ENCODE measurements around the gene MTFR2. TPM values are rescaled to one million over a fixed set of nuclear protein-coding genes. Genes with fewer than 3 reads are reported as not detected.

Gene MTFR2
- total RNA-seq, 4 donors from 2014 or later: 0.63 to 4.2 (median 2.5) TPM; not detected in 1

- TF ChIP-seq CTCF (IDR thresholded peaks at IDR 0.05): no peak
- DNase-seq (ENCODE audit: low spot score): no peak
- no peak for ATAC-seq (ENCODE audit: low FRiP score)
These were observed 34.8 kb upstream of the MTFR2 start for GRCh38 chr6:136284909-136285308.

DNA sequence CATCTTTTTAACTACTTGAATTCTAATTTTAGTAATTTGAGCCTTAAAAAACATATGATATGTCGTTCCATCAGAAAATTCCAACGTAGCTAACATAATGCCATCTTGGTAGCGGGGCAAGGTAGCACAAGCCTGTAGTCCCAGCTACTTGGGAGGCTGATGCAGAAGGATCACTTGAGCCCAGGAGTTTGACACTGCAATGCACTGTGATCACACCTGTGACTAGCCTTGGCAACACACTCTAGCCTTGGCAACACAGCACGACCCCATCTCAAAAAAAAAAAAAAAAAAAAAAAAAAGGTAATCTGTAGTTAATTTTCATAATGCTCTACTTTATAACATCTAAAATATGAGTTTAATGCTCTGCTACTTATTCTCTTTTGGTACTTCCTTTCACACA lies 32.8 kb upstream of the MTFR2 start:
- ATAC-seq (ENCODE audit: low FRiP score): no peak
- TF ChIP-seq CTCF (IDR thresholded peaks at IDR 0.05): no peak
- no peak for DNase-seq (ENCODE audit: low spot score)

DNA sequence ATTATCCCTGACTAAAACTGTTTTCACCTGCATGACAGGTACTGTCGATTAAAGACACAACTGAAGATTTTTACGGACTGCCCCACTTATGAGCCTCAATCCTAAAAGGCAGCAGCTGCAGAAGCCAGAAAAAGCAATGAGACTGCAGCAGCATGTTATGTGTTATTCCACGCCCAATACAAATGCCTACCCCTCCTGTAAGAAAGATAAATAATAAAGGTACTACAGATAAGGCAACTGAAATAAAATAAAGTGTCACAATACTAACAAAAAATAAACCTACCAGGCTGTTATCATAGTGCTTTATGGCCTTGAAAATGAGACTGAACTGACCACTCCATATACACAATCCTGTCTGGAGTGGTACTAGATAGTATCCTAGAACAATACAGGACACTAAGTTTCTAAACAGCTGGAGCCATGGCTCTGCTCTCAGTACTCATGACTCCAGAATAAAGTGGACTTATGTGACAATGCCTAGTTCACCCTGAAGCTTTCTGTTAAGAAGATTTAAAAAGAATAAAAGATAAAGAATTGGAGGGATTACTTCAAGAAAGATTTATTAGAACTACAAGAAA lies 30.0 kb upstream of the MTFR2 start:
- DNase-seq (ENCODE audit: low spot score): no peak
- TF ChIP-seq CTCF (IDR thresholded peaks at IDR 0.05): no peak
- no peak for ATAC-seq (ENCODE audit: low FRiP score)

DNA sequence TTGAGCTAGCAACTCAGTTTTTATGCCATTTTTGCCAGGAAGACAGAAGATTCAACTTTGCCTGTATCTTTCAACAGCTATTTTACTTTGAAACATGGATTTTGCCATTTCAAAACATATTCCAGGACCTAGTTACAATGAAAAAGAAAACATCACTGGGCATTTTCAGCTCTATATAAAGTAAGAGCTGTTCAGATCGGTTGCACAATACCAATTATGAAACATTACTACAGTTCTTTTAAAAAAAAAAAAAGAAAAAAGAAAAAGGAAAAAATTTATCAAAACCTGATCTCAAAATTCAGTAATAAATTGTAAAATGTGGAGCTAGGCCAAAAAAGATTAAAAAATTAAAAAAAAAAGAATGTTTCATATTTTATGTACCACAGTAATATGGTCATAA lies 24.0 kb upstream of the MTFR2 start:
- DNase-seq (ENCODE audit: low spot score): no peak
- TF ChIP-seq CTCF (IDR thresholded peaks at IDR 0.05): no peak
- no peak for ATAC-seq (ENCODE audit: low FRiP score)

DNA sequence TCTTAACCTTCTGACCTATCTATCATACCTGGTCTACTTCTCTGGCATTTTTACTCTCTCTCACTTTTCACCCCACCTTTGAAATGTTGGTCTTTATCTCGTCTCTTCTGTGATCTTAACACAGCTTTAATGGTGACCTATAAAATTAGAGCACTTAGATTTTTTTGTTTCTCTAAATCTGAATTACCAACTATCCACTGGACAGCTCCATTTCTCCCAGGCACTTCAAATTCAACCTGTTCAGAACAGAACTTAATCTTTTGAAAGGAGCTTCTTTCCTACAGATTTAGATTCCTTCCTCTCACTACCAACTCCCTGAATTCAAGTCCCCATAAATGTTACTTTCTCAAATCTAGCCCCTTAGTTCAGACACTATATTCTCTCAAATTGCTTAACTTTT lies 15.0 kb upstream of the MTFR2 start:
- DNase-seq (ENCODE audit: low spot score) (no peak), ATAC-seq (ENCODE audit: low FRiP score) (no peak)
- TF ChIP-seq CTCF (IDR thresholded peaks at IDR 0.05): no peak

GRCh38 chr6:136262940-136263339 lies 12.8 kb upstream of the MTFR2 start:
- DNase-seq (ENCODE audit: low spot score) (no peak), ATAC-seq (ENCODE audit: low FRiP score) (no peak)
- no peak for TF ChIP-seq CTCF (IDR thresholded peaks at IDR 0.05)

- DNase-seq (ENCODE audit: low spot score) (no peak), ATAC-seq (ENCODE audit: low FRiP score) (no peak)
- no peak for TF ChIP-seq CTCF (IDR thresholded peaks at IDR 0.05)
These were observed 4.8 kb upstream of the MTFR2 start for GRCh38 chr6:136254851-136255466.
